GM12874 (cell line): ENCODE results near the gene BMPER.

Experiments used
- TF ChIP-seq, protein P1 (sequence below): IDR thresholded peaks from 2 replicates; pipeline ENCODE4 v1.5.1; 2011; ENCODE audit warnings: low read depth, mild to moderate bottlenecking, control low read depth, low read length, moderate library complexity; ENCODE audit not compliant: insufficient read depth

BMPER gene

GRCh38 chr7:33905389-33906032 is at the start of gene BMPER:
Gene BMPER (plus strand): TSS chr7:33905539. CDS start chr7:33905614, 75 bp downstream.
- TF ChIP-seq, protein P1, sequence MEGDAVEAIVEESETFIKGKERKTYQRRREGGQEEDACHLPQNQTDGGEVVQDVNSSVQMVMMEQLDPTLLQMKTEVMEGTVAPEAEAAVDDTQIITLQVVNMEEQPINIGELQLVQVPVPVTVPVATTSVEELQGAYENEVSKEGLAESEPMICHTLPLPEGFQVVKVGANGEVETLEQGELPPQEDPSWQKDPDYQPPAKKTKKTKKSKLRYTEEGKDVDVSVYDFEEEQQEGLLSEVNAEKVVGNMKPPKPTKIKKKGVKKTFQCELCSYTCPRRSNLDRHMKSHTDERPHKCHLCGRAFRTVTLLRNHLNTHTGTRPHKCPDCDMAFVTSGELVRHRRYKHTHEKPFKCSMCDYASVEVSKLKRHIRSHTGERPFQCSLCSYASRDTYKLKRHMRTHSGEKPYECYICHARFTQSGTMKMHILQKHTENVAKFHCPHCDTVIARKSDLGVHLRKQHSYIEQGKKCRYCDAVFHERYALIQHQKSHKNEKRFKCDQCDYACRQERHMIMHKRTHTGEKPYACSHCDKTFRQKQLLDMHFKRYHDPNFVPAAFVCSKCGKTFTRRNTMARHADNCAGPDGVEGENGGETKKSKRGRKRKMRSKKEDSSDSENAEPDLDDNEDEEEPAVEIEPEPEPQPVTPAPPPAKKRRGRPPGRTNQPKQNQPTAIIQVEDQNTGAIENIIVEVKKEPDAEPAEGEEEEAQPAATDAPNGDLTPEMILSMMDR, result no peak

- TF ChIP-seq, protein P1, result no peak
Measured at GRCh38 chr7:33861947-33862346, 43.4 kb upstream of the BMPER start.

DNA sequence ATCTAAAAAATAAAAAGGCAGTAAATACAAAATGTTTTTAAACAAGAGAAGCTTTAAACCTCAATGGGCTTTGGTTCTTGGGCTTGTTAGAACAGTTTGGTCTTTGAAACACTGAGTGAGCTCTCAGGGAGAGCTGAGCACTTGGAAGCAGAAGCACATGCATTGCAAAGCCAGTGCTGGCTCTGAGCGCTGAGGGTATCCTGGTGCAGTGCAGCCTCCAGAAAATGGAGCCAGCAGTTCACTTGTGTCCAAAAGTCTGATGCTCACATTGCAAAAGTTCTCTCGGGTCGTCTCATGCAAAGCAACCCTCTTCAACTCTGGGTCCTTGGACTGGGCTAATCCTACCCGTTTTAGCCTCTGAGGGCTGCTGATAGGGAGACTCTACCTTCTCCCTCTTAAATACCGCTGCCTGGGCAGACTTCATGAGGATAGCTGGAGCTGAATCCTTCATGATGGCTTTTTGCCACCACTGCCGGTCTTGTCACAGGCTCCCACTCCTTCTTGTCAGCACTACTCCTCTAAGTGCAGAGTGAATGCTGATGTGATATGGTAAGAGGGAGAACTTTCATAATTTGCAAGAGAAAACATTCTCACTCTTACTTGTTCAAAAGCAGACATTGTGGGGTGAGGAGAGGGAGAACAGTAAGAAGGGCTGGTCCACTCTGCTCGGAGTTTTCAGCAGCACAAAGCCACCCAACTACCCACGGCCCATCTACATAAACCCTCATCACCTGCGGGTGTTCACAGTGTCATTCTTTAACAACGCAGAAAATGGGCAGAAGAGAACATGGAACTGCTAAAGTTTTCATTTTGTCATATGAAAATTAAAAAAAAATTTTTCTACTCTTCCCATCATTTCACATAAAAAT is 42.2 kb upstream of the BMPER start:
- TF ChIP-seq, protein P1, result no peak

DNA sequence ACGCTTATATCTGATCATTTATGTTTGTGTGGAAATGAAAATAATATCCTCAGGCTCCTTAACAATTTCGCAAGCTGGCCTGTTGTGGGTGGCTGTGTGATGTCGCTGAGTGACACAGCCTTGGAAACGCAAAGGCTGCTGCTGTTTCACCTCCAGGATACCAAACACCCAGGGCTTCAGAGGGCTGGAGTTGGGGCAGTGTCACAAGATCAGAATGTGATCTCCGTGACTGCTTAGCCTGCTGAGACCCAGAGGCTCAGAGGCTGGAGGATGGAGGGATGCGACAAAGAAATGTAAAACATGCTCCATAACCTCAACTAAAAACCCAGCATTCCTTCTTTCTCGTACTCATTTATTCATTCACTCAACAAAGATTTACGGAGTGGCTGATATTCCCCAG is 37.2 kb upstream of the BMPER start:
- TF ChIP-seq, protein P1, result no peak

DNA sequence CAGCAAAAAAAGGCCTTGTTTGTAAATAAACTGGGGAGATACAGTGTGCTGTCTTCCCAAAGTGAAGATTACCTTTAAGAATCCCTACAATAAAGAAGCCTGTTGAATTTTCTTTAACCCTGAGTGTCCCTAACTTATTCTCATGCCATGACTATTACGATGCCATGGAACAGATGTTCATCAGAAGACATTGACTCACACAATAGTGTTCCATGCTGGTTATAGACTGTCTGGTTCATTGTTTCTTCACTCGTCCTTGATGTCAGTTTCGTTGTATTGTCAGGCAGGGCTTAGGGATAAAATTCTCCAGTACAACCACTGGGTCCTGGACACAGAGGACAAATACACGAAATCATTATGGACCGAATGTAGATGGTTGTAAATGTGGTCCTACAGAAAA is 36.2 kb upstream of the BMPER start:
- TF ChIP-seq, protein P1, result no peak

DNA sequence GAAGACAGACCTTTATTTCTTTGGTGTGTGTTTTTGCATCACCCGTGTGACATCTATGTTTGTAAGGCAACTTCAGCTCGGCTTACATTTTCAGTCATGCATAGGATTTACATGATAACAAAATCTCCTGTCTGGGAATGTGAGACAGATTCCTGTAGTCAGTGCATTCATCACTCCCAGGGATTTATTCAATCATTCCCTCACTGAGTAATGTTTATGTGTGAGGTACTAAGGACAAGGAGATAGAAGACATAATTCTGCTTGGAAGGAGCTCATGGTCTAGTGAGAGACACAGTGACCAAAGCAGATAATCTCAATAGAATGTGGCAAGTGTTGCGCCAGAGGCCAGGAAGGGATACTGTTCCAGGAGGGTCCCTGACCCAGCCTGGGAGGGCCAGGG is 35.2 kb upstream of the BMPER start:
- TF ChIP-seq, protein P1, result no peak

- TF ChIP-seq, protein P1, result no peak
Measured at GRCh38 chr7:33872870-33873269, 32.5 kb upstream of the BMPER start.
